Measurements from ENCODE around the gene RPS6KL1.

The RPS6KL1 gene

GRCh38 chr14:74954232-74954946 lies 31.3 kb upstream of the RPS6KL1 start:
- Histone ChIP-seq H3K27me3 (no peaks in the 10 kb centered on the region), H3K4me3 (peak overlapping the region; percentile 69 to 72), H3K27ac (peak overlapping the region; percentile 76 to 79), H3K9me3 (no peaks in the 10 kb centered on the region), H3K4me1 (peaks cover 0 to 65% (median 57%) of the 10 kb centered on the region in 4 donors), H3K36me3 (peaks cover 0 to 3% (median 2%) of the 10 kb centered on the region in 3 donors)
- peak in 1 of 2 donors; percentile 82 for DNase-seq
- no peak for TF ChIP-seq CTCF (IDR thresholded peaks at IDR 0.05)
- intact Hi-C loops (cut with DNase I; ENCODE audit: low total_unique reads): loop anchor here (10.0 kb wide), 1 partner anchor 110 kb away; the partner anchor contains the start of genes ACYP1 and ZC2HC1C

GRCh38 chr14:74953686-74954085 lies 30.6 kb upstream of the RPS6KL1 start:
- Histone ChIP-seq H3K27ac (peak overlapping the region; percentile 76 to 79), H3K4me1 (peaks cover 0 to 68% (median 58%) of the 10 kb centered on the region in 4 donors), H3K27me3 (no peaks in the 10 kb centered on the region), H3K4me3 (peak overlapping the region; percentile 69 to 72), H3K9me3 (no peaks in the 10 kb centered on the region), H3K36me3 (peaks cover 0 to 10% (median 9%) of the 10 kb centered on the region in 3 donors)
- intact Hi-C loops (cut with DNase I; ENCODE audit: low total_unique reads): loop anchor here (10.0 kb wide), 1 partner anchor 111 kb away; the partner anchor contains the start of genes ACYP1 and ZC2HC1C
- no peak for DNase-seq
- no peak for TF ChIP-seq CTCF (IDR thresholded peaks at IDR 0.05)

GRCh38 chr14:74952697-74953484 lies 29.8 kb upstream of the RPS6KL1 start:
- no peak for TF ChIP-seq CTCF (IDR thresholded peaks at IDR 0.05)
- no peak for DNase-seq
- Histone ChIP-seq H3K27me3 (no peaks in the 10 kb centered on the region), H3K27ac (peak overlapping the region; percentile 76 to 79), H3K4me3 (peak overlapping the region; percentile 69 to 72), H3K36me3 (peaks cover 6 to 18% (median 17%) of the 10 kb centered on the region in 3 donors), H3K9me3 (no peaks in the 10 kb centered on the region), H3K4me1 (peaks cover 0 to 68% (median 58%) of the 10 kb centered on the region in 4 donors)
- intact Hi-C loops (cut with DNase I; ENCODE audit: low total_unique reads): loop anchor here (10.0 kb wide), 1 partner anchor 112 kb away; the partner anchor contains the start of genes ACYP1 and ZC2HC1C

- Histone ChIP-seq H3K27ac (peak overlapping the region; percentile 76 to 79), H3K4me3 (peak overlapping the region; percentile 13 to 69), H3K4me1 (peaks cover 0 to 71% (median 58%) of the 10 kb centered on the region in 4 donors), H3K9me3 (no peaks in the 10 kb centered on the region), H3K27me3 (no peaks in the 10 kb centered on the region), H3K36me3 (peaks cover 8 to 25% (median 24%) of the 10 kb centered on the region in 3 donors)
- no peak for DNase-seq
- intact Hi-C loops (cut with DNase I; ENCODE audit: low total_unique reads): loop anchor here (10.0 kb wide), 1 partner anchor 113 kb away; the partner anchor contains the start of genes ACYP1 and ZC2HC1C
- TF ChIP-seq CTCF (IDR thresholded peaks at IDR 0.05): no peak
Observed at GRCh38 chr14:74952180-74952665, 29.2 kb upstream of the RPS6KL1 start.

- H3K4me3 ChIP-seq: peak overlapping the region; percentile 13 to 69
- H3K36me3 ChIP-seq: peaks cover 8 to 26% (median 26%) of the 10 kb centered on the region in 3 donors
- DNase-seq: peak in 1 of 2 donors; percentile 18
- H3K4me1 ChIP-seq: peaks cover 0 to 77% (median 64%) of the 10 kb centered on the region in 4 donors
- H3K27me3 ChIP-seq: no peaks in the 10 kb centered on the region
- intact Hi-C loops (cut with DNase I; ENCODE audit: low total_unique reads): loop anchor here (10.0 kb wide), 1 partner anchor 113 kb away; the partner anchor contains the start of genes ACYP1 and ZC2HC1C
- no peak for TF ChIP-seq CTCF (IDR thresholded peaks at IDR 0.05)
- H3K27ac ChIP-seq: peak overlapping the region; percentile 76 to 79
- H3K9me3 ChIP-seq: no peaks in the 10 kb centered on the region
Observed at GRCh38 chr14:74951443-74952179, 28.6 kb upstream of the RPS6KL1 start.

Measured in tibial artery (tissue), 4 donors.